K562 (cell line): ENCODE data around the gene PEX6. TPM values are rescaled to one million over a fixed set of nuclear protein-coding genes. Genes with fewer than 3 reads are reported as not detected.
A peak's percentile ranks its signal among the peaks of the same experiment; 100 is the strongest.

Source experiments
- ARID1B ChIP-seq: fragments of 450-650 bp; IDR thresholded peaks from 2 replicates; pipeline ENCODE4 v1.6.1; 2016; ENCODE audit warnings: antibody characterized with exemption, mild to moderate bottlenecking, inconsistent platforms
- ARNT ChIP-seq, 2 experiments: fragments of 450-650 bp; IDR thresholded peaks; 2 replicates each; pipeline ENCODE4 v1.6.1; 2016; ENCODE audit warnings: mild to moderate bottlenecking in 1 of 2
- HDAC1 ChIP-seq, 2 experiments: fragments of 450-650 bp; IDR thresholded peaks; 2 replicates each; pipeline ENCODE4 v1.6.1; 2016 to 2017; ENCODE audit warnings: inconsistent platforms in 1 of 2, mild to moderate bottlenecking in 1 of 2, moderate library complexity in 1 of 2
- NONO ChIP-seq, 2 experiments: fragments of 200-400 bp in 1 of 2; fragments of 450-650 bp in 1 of 2; formaldehyde crosslinking in 1 of 2; IDR thresholded peaks; 2 replicates each; pipeline ENCODE4 v1.6.1; 2017; ENCODE audit warnings: low read depth in 2 of 2, mild to moderate bottlenecking in 2 of 2, moderate library complexity in 2 of 2, low read length in 1 of 2
- polyA plus RNA-seq, 8 experiments: library from polyadenylated mRNA; depleted of rRNA in 4 of 8; stranded (reverse) in 5 of 8; unstranded in 3 of 8; fragments of >200 nt; fragmentation: Nextera tagmentation in 2 of 8; fragmentation: Illumina TruSeq in 1 of 8; extraction: Ambion mirVana in 2 of 8; extraction: Trizol in 1 of 8; gene quantifications; 2 replicates each; pipeline versions ENCODE4 v1.2.1 to v1.2.3, GENCODE V29; 2011 to 2014; ENCODE audit warnings: inconsistent platforms in 1 of 8, missing spikeins in 1 of 8
- total RNA-seq, 7 experiments: library from RNA; depleted of rRNA in 6 of 7; stranded (reverse); fragments of >200 nt in 6 of 7; fragmentation: Illumina TruSeq in 2 of 7; extraction: Trizol in 2 of 7; gene quantifications; 2 replicates each; pipeline versions ENCODE4 v1.2.1 to v1.2.3, GENCODE V29; 2011 to 2021; ENCODE audit warnings: low replicate concordance in 1 of 7
- TF ChIP-seq, protein P1 (sequence below): fragments of 450-650 bp; IDR thresholded peaks from 2 replicates; pipeline ENCODE4 v1.6.1; 2016; ENCODE audit warnings: mild to moderate bottlenecking, moderate library complexity
- TF ChIP-seq, protein P2 (sequence below), 2 experiments: fragments of 450-650 bp in 1 of 2; IDR thresholded peaks; 2 replicates each; pipeline ENCODE4 v1.6.1; 2011 to 2017; ENCODE audit warnings: low read depth in 2 of 2, antibody characterized with exemption in 1 of 2, borderline replicate concordance in 1 of 2, low read length in 1 of 2, mild to moderate bottlenecking in 1 of 2, mixed read lengths in 1 of 2; ENCODE audit not compliant: control insufficient read depth in 1 of 2
- TF ChIP-seq, protein P3 (sequence below): fragments of 450-650 bp; formaldehyde crosslinking; IDR thresholded peaks from 2 replicates; pipeline ENCODE4 v1.4.0; 2022; ENCODE audit warnings: missing genetic modification characterization
- TF ChIP-seq, protein P4 (sequence below): sonication (generic); IDR thresholded peaks from 2 replicates; pipeline ENCODE4 v1.6.1; 2016

PEX6 gene
- total and polyA plus RNA-seq, 9 of the 15 experiments (the other 6 are each of a cell fraction or from before 2014, with no cell fraction given) = 0.17 to 20.8 (median 6.9) TPM

DNA sequence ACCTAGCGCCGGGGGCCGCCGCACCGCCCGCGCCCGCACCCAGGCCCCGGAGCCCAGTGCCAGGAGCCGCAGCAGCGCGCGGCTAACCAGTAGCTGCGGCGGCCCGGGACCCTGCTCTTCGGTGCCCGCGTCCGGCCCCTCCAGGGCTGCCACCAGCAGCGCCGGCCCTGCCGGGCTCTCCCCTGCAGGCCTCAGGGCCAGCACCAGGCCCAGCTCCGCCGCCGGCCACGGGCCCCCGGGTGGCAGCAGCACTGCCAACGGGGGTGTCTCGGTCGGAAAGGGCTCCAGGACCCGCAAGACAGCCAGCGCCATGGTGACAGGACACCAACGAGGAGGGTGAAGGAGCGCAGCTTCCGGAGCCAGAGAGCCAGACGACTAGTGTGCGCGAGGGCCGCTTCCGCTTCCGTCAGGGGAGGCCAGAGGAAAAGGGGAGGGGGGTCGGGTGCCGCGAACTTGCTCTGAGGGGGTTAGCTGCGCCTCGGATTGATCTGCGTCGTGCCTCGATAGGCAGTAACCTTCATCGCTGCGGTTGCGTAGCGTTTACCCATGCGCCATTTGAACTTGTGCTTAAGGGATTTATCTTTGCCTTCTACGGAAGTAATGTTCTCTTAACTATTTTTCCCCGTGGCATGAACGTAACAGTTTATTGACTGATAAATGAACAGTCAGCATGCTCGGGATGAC is at the start of gene PEX6 (continued):
- TF ChIP-seq, protein P1, sequence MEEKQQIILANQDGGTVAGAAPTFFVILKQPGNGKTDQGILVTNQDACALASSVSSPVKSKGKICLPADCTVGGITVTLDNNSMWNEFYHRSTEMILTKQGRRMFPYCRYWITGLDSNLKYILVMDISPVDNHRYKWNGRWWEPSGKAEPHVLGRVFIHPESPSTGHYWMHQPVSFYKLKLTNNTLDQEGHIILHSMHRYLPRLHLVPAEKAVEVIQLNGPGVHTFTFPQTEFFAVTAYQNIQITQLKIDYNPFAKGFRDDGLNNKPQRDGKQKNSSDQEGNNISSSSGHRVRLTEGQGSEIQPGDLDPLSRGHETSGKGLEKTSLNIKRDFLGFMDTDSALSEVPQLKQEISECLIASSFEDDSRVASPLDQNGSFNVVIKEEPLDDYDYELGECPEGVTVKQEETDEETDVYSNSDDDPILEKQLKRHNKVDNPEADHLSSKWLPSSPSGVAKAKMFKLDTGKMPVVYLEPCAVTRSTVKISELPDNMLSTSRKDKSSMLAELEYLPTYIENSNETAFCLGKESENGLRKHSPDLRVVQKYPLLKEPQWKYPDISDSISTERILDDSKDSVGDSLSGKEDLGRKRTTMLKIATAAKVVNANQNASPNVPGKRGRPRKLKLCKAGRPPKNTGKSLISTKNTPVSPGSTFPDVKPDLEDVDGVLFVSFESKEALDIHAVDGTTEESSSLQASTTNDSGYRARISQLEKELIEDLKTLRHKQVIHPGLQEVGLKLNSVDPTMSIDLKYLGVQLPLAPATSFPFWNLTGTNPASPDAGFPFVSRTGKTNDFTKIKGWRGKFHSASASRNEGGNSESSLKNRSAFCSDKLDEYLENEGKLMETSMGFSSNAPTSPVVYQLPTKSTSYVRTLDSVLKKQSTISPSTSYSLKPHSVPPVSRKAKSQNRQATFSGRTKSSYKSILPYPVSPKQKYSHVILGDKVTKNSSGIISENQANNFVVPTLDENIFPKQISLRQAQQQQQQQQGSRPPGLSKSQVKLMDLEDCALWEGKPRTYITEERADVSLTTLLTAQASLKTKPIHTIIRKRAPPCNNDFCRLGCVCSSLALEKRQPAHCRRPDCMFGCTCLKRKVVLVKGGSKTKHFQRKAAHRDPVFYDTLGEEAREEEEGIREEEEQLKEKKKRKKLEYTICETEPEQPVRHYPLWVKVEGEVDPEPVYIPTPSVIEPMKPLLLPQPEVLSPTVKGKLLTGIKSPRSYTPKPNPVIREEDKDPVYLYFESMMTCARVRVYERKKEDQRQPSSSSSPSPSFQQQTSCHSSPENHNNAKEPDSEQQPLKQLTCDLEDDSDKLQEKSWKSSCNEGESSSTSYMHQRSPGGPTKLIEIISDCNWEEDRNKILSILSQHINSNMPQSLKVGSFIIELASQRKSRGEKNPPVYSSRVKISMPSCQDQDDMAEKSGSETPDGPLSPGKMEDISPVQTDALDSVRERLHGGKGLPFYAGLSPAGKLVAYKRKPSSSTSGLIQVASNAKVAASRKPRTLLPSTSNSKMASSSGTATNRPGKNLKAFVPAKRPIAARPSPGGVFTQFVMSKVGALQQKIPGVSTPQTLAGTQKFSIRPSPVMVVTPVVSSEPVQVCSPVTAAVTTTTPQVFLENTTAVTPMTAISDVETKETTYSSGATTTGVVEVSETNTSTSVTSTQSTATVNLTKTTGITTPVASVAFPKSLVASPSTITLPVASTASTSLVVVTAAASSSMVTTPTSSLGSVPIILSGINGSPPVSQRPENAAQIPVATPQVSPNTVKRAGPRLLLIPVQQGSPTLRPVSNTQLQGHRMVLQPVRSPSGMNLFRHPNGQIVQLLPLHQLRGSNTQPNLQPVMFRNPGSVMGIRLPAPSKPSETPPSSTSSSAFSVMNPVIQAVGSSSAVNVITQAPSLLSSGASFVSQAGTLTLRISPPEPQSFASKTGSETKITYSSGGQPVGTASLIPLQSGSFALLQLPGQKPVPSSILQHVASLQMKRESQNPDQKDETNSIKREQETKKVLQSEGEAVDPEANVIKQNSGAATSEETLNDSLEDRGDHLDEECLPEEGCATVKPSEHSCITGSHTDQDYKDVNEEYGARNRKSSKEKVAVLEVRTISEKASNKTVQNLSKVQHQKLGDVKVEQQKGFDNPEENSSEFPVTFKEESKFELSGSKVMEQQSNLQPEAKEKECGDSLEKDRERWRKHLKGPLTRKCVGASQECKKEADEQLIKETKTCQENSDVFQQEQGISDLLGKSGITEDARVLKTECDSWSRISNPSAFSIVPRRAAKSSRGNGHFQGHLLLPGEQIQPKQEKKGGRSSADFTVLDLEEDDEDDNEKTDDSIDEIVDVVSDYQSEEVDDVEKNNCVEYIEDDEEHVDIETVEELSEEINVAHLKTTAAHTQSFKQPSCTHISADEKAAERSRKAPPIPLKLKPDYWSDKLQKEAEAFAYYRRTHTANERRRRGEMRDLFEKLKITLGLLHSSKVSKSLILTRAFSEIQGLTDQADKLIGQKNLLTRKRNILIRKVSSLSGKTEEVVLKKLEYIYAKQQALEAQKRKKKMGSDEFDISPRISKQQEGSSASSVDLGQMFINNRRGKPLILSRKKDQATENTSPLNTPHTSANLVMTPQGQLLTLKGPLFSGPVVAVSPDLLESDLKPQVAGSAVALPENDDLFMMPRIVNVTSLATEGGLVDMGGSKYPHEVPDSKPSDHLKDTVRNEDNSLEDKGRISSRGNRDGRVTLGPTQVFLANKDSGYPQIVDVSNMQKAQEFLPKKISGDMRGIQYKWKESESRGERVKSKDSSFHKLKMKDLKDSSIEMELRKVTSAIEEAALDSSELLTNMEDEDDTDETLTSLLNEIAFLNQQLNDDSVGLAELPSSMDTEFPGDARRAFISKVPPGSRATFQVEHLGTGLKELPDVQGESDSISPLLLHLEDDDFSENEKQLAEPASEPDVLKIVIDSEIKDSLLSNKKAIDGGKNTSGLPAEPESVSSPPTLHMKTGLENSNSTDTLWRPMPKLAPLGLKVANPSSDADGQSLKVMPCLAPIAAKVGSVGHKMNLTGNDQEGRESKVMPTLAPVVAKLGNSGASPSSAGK = peak; percentile 83
- TF ChIP-seq ARNT (IDR thresholded peaks at IDR 0.05) = peak in 1 of 2 experiments; percentile 71; a peak in 1 of 4 replicates
- TF ChIP-seq, protein P2, sequence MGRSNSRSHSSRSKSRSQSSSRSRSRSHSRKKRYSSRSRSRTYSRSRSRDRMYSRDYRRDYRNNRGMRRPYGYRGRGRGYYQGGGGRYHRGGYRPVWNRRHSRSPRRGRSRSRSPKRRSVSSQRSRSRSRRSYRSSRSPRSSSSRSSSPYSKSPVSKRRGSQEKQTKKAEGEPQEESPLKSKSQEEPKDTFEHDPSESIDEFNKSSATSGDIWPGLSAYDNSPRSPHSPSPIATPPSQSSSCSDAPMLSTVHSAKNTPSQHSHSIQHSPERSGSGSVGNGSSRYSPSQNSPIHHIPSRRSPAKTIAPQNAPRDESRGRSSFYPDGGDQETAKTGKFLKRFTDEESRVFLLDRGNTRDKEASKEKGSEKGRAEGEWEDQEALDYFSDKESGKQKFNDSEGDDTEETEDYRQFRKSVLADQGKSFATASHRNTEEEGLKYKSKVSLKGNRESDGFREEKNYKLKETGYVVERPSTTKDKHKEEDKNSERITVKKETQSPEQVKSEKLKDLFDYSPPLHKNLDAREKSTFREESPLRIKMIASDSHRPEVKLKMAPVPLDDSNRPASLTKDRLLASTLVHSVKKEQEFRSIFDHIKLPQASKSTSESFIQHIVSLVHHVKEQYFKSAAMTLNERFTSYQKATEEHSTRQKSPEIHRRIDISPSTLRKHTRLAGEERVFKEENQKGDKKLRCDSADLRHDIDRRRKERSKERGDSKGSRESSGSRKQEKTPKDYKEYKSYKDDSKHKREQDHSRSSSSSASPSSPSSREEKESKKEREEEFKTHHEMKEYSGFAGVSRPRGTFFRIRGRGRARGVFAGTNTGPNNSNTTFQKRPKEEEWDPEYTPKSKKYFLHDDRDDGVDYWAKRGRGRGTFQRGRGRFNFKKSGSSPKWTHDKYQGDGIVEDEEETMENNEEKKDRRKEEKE (IDR thresholded peaks at IDR 0.05; ENCODE audit: borderline replicate concordance in 1 of 2, control insufficient read depth in 1 of 2, low read depth in 2 of 2, low read length in 1 of 2) = 0 out of 4 replicates have a peak, but pooled peaks of 1 of the 2 experiments have one; percentile 24
- TF ChIP-seq, protein P3, sequence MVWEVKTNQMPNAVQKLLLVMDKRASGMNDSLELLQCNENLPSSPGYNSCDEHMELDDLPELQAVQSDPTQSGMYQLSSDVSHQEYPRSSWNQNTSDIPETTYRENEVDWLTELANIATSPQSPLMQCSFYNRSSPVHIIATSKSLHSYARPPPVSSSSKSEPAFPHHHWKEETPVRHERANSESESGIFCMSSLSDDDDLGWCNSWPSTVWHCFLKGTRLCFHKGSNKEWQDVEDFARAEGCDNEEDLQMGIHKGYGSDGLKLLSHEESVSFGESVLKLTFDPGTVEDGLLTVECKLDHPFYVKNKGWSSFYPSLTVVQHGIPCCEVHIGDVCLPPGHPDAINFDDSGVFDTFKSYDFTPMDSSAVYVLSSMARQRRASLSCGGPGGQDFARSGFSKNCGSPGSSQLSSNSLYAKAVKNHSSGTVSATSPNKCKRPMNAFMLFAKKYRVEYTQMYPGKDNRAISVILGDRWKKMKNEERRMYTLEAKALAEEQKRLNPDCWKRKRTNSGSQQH (CRISPR knock-in tag) = no peak
- peak; percentile 45 to 87; a peak in 2 of 4 replicates for TF ChIP-seq NONO (IDR thresholded peaks at IDR 0.05; ENCODE audit: low read depth in 2 of 2, low read length in 1 of 2)
- TF ChIP-seq HDAC1 (IDR thresholded peaks at IDR 0.05) = peak in 1 of 2 experiments; percentile 71; a peak in 1 of 4 replicates
- TF ChIP-seq ARID1B = no peak; the same call in 1 of the 2 replicates
- TF ChIP-seq, protein P4, sequence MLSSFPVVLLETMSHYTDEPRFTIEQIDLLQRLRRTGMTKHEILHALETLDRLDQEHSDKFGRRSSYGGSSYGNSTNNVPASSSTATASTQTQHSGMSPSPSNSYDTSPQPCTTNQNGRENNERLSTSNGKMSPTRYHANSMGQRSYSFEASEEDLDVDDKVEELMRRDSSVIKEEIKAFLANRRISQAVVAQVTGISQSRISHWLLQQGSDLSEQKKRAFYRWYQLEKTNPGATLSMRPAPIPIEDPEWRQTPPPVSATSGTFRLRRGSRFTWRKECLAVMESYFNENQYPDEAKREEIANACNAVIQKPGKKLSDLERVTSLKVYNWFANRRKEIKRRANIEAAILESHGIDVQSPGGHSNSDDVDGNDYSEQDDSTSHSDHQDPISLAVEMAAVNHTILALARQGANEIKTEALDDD = peak; percentile 79
